Measurements from ENCODE around the gene BBOF1.

DNA sequence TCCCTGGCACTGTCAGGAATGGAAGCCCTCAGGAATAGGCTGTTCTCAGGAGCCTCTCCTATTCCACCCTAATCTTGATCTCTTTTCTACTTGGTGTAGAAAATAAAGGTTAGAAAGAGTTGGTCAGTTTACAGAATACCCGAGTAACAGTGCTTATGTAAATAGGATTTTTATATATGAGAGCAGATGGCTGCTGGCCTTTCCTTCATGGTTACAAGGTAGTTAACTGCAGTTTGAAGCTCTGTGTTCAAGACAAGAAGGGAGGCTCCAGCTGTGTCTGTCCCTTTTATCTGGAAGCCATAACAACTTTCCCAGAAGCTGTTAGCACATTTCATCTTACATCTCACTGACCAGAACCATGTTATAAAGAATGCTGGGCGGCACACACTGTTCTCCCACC is 23.1 kb downstream of the BBOF1 start:
- TF ChIP-seq, protein P1, sequence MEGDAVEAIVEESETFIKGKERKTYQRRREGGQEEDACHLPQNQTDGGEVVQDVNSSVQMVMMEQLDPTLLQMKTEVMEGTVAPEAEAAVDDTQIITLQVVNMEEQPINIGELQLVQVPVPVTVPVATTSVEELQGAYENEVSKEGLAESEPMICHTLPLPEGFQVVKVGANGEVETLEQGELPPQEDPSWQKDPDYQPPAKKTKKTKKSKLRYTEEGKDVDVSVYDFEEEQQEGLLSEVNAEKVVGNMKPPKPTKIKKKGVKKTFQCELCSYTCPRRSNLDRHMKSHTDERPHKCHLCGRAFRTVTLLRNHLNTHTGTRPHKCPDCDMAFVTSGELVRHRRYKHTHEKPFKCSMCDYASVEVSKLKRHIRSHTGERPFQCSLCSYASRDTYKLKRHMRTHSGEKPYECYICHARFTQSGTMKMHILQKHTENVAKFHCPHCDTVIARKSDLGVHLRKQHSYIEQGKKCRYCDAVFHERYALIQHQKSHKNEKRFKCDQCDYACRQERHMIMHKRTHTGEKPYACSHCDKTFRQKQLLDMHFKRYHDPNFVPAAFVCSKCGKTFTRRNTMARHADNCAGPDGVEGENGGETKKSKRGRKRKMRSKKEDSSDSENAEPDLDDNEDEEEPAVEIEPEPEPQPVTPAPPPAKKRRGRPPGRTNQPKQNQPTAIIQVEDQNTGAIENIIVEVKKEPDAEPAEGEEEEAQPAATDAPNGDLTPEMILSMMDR (IDR thresholded peaks at IDR 0.05; ENCODE audit: low read depth, low read length) = no peak
- no peak for TF ChIP-seq EZH2phosphoT487 (IDR thresholded peaks at IDR 0.05; ENCODE audit: low read depth)
